EL (cell line): ENCODE measurements around the gene ANGPT4.

ENCODE experiments used
- DNase-seq: peaks from one replicate; pipeline ENCODE4 v3.0.0-alpha.2; 2016

Gene ANGPT4

GRCh38 chr20:821046-821730 lies 94.9 kb downstream of the ANGPT4 start:
- no peak for DNase-seq

- no peak for DNase-seq
Measured at GRCh38 chr20:820323-820953, 95.7 kb downstream of the ANGPT4 start.
